Neural crest cell (in vitro differentiated cells): ENCODE results near the gene PPP3CA. TPM values are rescaled to one million over a fixed set of nuclear protein-coding genes. Genes with fewer than 3 reads are reported as not detected.
A peak's percentile ranks its signal among the peaks of the same experiment; 100 is the strongest.

Experiments used
- DNase-seq: peaks from one replicate; pipeline ENCODE4 v3.0.0; 2021; ENCODE audit warnings: low read depth, mixed read lengths, low spot score
- H3K27ac Mint-ChIP-seq: one replicate; pipeline ENCODE4 v1.8.0; 2021; ENCODE audit warnings: mild to moderate bottlenecking, mixed read lengths; ENCODE audit not compliant: unreplicated experiment
- H3K27me3 Mint-ChIP-seq: 2 replicates; pipeline ENCODE4 v1.8.0; 2021; ENCODE audit warnings: low read depth, mild to moderate bottlenecking, mixed read lengths
- H3K36me3 Mint-ChIP-seq: 2 replicates; pipeline ENCODE4 v1.8.0; 2021; ENCODE audit warnings: low read depth, mild to moderate bottlenecking, mixed read lengths
- H3K4me1 Mint-ChIP-seq: 2 replicates; pipeline ENCODE4 v1.8.0; 2021; ENCODE audit warnings: mixed read lengths
- H3K4me3 Mint-ChIP-seq: one replicate; pipeline ENCODE4 v1.8.0; 2021; ENCODE audit warnings: mild to moderate bottlenecking, mixed read lengths
- H3K9me3 Mint-ChIP-seq: 2 replicates; pipeline ENCODE4 v1.8.0; 2021; ENCODE audit warnings: mixed read lengths
- long read RNA-seq: library from polyadenylated mRNA; unstranded; transcript quantifications from one replicate; pipeline ENCODE4 v2.0.0, GENCODE V29; 2020
- total RNA-seq: library from RNA; stranded (reverse); gene quantifications from 2 replicates; pipeline ENCODE4 v1.2.1, GENCODE V29; 2021
- TF ChIP-seq, protein P1 (sequence below): fragments of 200-600 bp; sonication (generic); conservative IDR thresholded peaks from 2 replicates; pipeline ENCODE4 v1.5.0; 2021; ENCODE audit warnings: antibody characterized with exemption, mild to moderate bottlenecking

The PPP3CA gene
- total RNA-seq = 12.2 and 13.6 TPM in 2 replicates
- long read RNA-seq, partial matches to known transcripts = 0 of 1 reads
- long read RNA-seq, other reads (novel, unspliced or antisense) = 1 of 1 reads

DNA sequence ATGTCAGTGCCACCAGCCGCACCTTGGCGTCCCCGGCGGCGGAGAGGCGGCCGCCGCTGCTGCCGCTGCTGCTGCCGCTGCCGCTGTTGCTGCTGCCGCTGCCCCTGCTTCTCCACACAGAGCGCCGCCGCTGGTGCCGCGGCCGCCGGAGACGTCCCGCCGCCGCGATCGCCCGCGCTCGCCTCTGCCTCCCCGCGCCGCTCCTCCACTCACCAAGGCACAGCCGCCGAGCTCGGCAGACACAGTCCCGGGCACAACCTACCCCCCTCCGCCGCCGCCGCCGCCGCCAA is at the start of gene PPP3CA:
Gene PPP3CA (minus strand): TSS at position 260 of the 290 bp plus-strand sequence.
- Mint-ChIP-seq H3K27ac (peak within 1 kb of the TSS; percentile 95), H3K36me3 (no peaks in the 10 kb centered on the region), H3K27me3 (peaks cover 23% of the 10 kb centered on the region), H3K4me1 (peaks cover 18% of the 10 kb centered on the region), H3K4me3 (peak within 1 kb of the TSS; percentile 98), H3K9me3 (no peaks in the 10 kb centered on the region)
- TF ChIP-seq, protein P1, sequence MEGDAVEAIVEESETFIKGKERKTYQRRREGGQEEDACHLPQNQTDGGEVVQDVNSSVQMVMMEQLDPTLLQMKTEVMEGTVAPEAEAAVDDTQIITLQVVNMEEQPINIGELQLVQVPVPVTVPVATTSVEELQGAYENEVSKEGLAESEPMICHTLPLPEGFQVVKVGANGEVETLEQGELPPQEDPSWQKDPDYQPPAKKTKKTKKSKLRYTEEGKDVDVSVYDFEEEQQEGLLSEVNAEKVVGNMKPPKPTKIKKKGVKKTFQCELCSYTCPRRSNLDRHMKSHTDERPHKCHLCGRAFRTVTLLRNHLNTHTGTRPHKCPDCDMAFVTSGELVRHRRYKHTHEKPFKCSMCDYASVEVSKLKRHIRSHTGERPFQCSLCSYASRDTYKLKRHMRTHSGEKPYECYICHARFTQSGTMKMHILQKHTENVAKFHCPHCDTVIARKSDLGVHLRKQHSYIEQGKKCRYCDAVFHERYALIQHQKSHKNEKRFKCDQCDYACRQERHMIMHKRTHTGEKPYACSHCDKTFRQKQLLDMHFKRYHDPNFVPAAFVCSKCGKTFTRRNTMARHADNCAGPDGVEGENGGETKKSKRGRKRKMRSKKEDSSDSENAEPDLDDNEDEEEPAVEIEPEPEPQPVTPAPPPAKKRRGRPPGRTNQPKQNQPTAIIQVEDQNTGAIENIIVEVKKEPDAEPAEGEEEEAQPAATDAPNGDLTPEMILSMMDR = no peak
- no peak for DNase-seq

DNA sequence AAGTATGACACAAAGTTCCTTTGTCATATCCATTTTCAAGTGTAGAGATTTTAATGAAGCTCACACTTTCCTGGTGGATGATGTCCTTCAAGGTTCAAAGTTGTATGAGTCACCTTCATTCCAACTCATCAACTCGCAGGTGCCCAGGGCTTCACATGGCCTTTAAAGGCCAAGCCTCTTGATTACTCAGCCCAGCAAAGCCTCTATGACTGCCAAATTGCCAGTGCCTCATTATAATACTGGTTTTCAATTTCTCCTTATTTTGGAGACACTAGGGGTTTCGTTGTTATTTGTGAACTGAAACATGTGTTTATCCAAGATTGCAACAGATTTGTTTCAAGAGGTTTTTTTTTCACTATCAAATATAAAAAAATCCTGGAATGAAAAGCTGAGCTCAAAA is 45.9 kb upstream of the PPP3CA start:
- no peaks in the 10 kb centered on the region for H3K27me3 Mint-ChIP-seq
- H3K9me3 Mint-ChIP-seq = peaks cover 4% of the 10 kb centered on the region
- DNase-seq = no peak
- TF ChIP-seq, protein P1 = no peak
- H3K36me3 Mint-ChIP-seq = no peaks in the 10 kb centered on the region
- H3K4me1 Mint-ChIP-seq = no peaks in the 10 kb centered on the region
- H3K4me3 Mint-ChIP-seq = no peak overlapping the region
- no peak overlapping the region for H3K27ac Mint-ChIP-seq

DNA sequence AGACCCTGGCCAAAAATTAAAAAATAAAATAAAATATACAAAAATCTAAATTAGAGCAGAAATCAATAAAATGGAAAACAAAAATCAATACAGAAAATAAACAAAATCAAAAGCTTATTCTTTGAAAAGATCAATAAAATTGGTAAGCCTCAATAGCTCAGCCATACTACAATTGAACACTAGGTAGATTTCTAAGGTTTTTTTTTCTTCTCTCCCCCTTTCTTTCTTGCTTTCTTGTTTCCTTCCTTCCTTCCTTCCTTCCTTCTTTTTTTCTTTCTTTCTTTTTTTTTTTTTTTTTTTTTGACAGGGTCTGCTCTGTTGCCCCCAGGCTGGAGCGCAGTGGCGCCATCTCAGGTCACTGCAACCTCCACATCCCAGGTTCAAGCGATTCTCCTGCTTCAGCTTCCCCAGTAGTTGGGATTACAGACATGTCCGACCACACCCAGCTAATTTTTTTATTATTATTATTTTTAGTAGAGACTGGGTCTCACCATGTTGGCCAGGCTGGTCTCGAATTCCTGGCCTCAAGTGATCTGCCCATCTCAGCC is 23.4 kb upstream of the PPP3CA start:
- Mint-ChIP-seq H3K36me3 (no peaks in the 10 kb centered on the region), H3K27ac (no peak overlapping the region), H3K4me3 (no peak overlapping the region), H3K27me3 (no peaks in the 10 kb centered on the region), H3K4me1 (no peaks in the 10 kb centered on the region), H3K9me3 (peaks cover 7% of the 10 kb centered on the region)
- TF ChIP-seq, protein P1 = no peak
- no peak for DNase-seq

DNA sequence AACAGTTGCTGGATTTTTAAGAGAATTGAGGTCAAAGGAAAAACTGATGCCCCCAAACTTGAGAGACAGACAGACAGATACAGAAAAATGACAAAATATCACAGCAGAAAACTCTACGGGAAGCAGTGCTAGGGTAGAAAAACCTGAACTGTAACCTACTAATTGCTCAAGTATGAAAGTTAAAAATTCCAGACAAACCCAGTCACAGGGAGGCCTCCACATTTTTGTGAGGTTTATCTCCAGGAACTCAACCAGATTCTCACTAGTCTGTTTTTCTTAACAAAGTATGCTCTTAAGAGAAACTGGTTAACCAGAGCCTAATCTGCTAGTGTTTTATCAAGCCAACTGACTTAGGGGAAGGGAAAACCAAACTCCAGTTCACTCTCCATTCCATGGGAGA is 19.9 kb upstream of the PPP3CA start:
- Mint-ChIP-seq H3K4me3 (no peak overlapping the region), H3K27me3 (no peaks in the 10 kb centered on the region), H3K36me3 (no peaks in the 10 kb centered on the region)

DNA sequence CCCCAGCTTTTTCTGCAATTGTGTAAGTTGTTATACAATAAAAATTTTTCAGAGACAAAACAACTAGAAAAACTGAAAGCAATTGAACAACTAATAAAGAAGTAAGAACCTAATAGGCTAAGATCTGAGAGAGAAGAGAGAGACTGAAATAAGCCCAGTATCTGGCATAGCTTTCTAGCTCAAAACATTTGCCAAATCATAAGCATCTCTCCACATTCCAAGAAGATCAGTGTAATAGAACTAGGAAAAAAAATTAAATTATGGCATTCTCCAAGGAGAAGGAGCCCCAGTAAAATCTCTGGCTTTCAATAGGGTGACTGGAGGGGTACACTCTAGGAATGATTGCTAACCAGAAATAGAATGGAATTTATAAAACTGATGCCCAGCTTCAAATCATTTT is 19.0 kb upstream of the PPP3CA start:
- H3K27me3 Mint-ChIP-seq = no peaks in the 10 kb centered on the region
- peaks cover 4% of the 10 kb centered on the region for H3K9me3 Mint-ChIP-seq

More for the DNA sequence above, 19.9 kb upstream of the PPP3CA start:
- no peak for DNase-seq
- Mint-ChIP-seq H3K4me1 (no peaks in the 10 kb centered on the region), H3K27ac (no peak overlapping the region), H3K9me3 (peaks cover 5% of the 10 kb centered on the region)
- TF ChIP-seq, protein P1 = no peak

More for the DNA sequence above, 19.0 kb upstream of the PPP3CA start:
- DNase-seq = no peak
- H3K4me1 Mint-ChIP-seq = no peaks in the 10 kb centered on the region
- TF ChIP-seq, protein P1 = no peak
- no peaks in the 10 kb centered on the region for H3K36me3 Mint-ChIP-seq
- H3K4me3 Mint-ChIP-seq = no peak overlapping the region
- no peak overlapping the region for H3K27ac Mint-ChIP-seq
